GM12875 (cell line): Measurements from ENCODE around the gene TFEC.

ENCODE experiments used
- H3K4me3 ChIP-seq: one replicate; pipeline ENCODE4 v1.5.1; 2011; ENCODE audit warnings: low read depth, low read length, control low read depth
- CTCF ChIP-seq: IDR thresholded peaks from 2 replicates; pipeline ENCODE4 v1.5.1; 2011; ENCODE audit warnings: low read depth, mild to moderate bottlenecking, control low read depth, inconsistent platforms, low read length, moderate library complexity, borderline replicate concordance; ENCODE audit not compliant: insufficient read depth

The TFEC gene

GRCh38 chr7:115973406-115973805 is 57.2 kb downstream of the TFEC start:
- TF ChIP-seq CTCF, result no peak
- H3K4me3 ChIP-seq, result no peak overlapping the region

- TF ChIP-seq CTCF, result no peak
These were observed 59.1 kb downstream of the TFEC start for GRCh38 chr7:115971506-115971905.

GRCh38 chr7:115968596-115968995 is 62.0 kb downstream of the TFEC start:
- TF ChIP-seq CTCF, result no peak
- H3K4me3 ChIP-seq, result no peak overlapping the region

More at GRCh38 chr7:115971506-115971905, 59.1 kb downstream of the TFEC start:
- no peak overlapping the region for H3K4me3 ChIP-seq

DNA sequence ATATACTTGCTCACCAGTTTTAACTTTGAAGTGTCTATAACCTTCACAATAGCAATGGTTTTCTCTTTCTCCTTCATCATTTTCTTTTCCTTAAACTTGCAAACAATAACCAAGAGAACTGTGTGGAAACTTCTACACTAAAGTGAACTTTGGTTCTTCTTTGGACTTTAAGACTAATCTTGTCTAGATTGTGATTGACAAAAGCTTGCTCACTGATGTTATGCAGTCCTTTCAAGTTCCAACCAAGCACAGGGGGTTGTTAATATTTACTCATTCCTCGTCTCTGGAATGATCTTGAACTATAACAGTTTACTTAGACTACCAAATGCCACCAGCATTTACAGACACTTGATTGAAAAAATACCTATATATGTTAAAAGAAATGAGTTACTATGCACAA is 62.4 kb downstream of the TFEC start:
- no peak for TF ChIP-seq CTCF

DNA sequence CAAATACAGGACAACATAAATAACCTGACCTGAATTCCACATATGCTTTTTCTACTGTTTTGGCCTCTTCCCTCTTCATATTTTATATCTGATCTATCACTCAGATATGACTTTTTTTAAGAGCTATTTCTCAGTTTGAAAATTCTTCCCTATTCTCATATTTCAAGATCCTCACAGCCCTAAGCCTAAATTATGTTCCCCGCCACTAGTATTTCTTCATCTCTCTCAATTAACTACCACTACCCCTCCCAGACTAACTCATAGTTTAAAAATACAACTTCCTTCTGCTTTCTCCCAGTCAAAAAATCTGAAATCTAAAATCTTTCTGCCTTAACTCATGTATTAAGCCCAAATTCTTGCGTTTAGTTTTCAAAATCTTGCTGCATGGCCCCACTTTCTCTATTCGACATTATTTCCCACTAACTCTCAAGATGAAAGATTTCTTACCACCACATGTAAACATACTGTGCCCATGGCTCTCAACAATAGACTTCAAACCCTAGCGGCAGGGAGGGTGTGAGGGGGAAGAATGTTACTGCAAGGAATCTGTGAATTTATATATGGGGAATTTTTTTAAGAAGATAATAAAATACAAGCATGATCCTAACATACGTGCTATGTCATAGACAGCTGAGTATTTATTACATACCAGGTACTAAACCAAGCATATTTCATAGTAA is 64.6 kb downstream of the TFEC start:
- no peak for TF ChIP-seq CTCF

More for the DNA sequence above, 62.4 kb downstream of the TFEC start:
- H3K4me3 ChIP-seq, result no peak overlapping the region

GRCh38 chr7:115965236-115965635 is 65.3 kb downstream of the TFEC start:
- no peak for TF ChIP-seq CTCF
- no peak overlapping the region for H3K4me3 ChIP-seq

More for the DNA sequence above, 64.6 kb downstream of the TFEC start:
- H3K4me3 ChIP-seq, result no peak overlapping the region

DNA sequence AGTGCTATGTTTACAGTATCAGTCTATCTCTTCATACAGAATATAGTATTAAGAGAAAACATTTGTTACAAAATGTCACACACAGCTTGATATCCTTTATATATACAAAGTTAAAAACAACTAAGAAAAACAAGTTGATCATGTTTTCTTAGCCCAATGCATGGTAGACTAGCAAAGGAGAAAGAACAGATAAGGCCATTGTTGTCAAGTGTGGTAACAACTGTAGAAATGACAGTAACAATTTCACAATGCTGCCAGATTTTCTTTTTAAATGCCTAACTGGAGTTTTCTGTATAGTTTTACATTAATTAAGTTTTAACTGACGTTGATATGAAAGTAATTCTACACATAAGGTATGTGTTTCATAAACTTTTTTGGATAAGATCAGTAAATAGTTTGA is 65.8 kb downstream of the TFEC start:
- no peak for TF ChIP-seq CTCF
- H3K4me3 ChIP-seq, result no peak overlapping the region
